HG03520 (cell line): Measurements from ENCODE around the gene STRBP.

ENCODE experiments used
- ATAC-seq: cut with Tn5 transposase; IDR thresholded peaks from one replicate; pipeline ENCODE4 v1.9.1; 2021; ENCODE audit warnings: mild to moderate bottlenecking, moderate library complexity; ENCODE audit not compliant: unreplicated experiment

Gene STRBP

DNA sequence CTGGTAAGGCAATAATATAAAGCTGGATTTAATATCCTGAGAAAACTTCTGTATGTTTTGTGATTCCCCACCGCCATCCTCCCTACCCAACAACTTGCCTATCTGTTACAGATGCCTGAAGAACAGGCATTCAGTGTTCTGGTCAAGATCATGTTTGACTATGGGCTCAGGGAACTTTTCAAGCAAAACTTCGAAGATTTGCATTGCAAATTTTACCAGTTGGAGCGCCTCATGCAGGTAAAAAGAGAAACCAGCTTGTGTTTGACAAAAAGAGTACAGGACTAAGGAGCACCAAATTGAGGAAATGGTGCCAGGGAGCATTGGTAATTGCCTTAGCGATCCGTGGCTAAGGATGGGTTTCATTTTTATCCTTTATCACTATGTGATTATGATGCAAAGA, 194.9 kb downstream of the STRBP start:
- no peak for ATAC-seq

DNA sequence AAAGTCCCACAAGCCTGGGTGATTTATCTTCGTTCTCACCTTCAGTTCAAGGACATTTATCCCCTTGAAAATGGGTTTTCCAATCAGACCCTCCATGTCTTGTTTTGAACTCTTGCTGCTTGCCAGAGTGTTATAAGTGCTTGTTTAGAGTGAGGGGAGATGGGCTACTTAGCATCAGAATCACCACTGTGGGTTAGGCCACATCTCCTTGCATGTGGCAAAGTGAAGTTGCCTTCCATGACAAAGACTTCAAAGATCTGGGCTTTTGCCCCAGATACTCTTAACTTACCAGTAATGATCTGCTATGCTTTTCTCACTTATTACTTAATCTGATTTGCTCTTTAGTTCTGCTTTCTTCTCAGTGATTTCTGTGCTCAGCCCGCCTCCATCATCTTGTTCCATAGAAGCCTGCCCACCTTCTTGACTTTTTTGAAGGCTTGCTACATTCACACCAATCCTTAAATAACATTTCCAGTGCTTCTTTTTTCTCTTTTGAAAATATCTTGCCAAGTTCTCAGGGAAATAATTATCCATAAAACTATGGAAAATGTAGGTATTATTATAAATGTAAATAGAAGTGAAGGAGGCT, 195.9 kb downstream of the STRBP start:
- ATAC-seq = no peak
